GM18499 (cell line): ENCODE results near the gene SLC17A3.

Source experiments
- ATAC-seq: cut with Tn5 transposase; IDR thresholded peaks from one replicate; pipeline ENCODE4 v1.9.1; 2021; ENCODE audit warnings: moderate number of reproducible peaks; ENCODE audit not compliant: insufficient read depth, unreplicated experiment

The SLC17A3 gene

DNA sequence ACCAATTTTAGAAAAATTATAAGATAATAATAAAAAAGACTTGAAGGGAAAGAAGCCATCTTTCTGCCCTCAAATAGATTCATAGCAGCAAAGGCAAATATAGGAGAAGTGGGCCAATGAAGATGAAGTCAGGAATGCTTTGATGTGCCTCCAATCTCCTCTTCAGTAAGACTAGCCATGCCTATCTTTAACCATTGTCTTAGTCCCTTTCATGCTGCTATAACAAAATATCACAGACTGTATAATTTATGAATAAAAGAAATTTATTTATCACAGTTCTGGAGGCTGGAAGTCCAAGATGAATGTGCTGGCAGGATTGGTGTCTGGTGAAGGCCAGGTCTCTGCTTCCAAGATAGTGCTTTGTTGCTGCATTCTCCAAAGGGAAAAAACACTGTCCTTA lies 18.8 kb upstream of the SLC17A3 start:
- no peak for ATAC-seq

DNA sequence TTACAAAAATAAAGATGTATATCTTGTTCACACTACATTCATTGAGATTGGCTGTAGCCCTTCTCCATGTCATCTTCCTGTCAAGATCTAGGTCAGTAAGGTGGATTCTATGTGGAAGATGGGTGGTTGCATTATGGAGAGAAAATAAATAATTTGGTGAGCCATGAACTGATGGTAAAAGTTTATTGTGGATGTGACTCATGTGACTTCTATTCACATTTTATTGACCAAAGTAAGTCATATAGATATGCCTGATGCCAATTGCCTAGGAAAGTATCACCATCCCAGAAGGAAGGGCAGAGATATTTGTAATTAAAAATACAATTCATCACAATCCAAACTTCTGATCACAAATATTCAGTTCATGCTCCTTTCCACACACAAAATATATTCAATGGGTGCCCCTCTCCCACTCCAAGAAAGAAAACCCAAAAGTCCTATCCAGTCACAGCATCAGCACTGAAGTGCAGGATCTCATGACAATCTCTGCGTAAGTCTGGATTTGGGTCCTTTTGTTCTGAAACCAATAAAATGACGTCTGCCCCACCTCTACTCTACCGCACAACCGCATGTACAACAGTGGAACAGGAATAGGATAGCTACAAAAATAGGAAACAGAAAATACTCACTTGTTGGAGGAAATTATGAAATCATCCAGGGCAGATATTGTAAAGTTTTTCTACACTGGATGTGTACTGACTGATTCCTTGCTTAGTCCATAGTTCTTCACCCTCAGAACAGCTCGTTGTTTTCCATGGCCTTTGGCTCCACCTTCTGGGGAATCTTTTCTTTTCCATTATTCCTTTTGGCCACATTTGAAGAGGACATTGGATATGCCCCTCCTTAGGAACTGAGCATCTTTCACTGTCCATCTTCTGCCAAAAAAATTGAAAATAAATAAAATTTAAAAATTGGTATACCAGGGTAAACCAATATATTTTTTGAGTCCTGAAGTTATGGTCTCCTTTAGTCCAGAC lies 16.1 kb upstream of the SLC17A3 start:
- ATAC-seq: no peak

DNA sequence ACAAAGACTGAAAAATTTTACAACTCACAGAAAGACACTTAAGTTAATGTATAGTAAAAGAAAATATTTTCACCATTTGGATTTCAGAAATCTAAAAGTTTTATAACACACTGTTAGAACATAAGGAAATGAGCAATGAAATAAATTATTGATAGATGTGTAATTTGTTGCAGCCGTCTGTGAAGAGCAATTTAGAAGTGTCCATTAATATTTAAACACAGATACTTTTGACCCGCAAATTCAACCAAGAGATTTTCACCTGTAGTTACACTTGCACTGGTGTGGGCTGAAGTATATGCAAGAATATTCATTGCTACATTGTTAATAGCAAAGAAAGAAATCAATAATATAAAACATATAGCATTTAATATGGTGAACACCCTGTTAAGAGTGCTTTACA lies 14.6 kb upstream of the SLC17A3 start:
- no peak for ATAC-seq

DNA sequence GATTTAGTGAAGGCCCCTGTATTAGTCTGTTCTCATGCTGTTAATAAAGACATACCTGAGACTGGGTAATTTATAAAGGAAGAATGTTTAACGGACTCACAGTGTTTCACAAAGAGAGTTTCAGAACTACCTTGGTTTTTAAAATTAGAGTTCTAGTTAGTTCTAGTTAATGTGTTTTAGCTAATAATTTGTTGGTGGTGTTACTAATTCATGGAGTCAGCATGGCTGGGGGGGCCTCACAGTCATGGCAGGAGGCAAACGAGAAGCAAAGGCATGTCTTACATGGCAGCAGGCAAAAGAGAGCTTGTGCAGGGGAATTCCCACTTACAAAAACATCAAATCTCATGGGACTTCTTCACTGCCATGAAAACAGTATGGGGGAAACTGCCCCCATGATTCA lies 12.0 kb upstream of the SLC17A3 start:
- ATAC-seq: no peak

DNA sequence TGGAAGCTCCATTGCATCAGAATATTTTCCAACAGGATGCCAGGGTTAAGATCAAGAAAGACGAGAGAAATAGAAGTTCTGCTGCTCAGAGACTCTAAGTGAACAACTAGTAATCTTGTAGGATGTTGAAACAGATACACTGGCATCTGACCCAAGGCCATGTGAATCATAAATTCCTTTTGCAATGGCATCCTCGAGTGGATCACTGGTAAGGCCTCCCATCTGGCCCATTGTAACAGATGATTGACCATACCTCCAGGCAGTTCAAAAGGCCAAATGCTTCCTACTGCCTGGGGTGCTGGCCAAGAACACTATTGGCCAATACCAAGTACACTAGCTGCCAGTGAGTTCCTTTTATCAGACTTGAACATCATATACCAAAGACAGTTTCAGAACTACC lies 9.9 kb upstream of the SLC17A3 start:
- ATAC-seq: no peak

DNA sequence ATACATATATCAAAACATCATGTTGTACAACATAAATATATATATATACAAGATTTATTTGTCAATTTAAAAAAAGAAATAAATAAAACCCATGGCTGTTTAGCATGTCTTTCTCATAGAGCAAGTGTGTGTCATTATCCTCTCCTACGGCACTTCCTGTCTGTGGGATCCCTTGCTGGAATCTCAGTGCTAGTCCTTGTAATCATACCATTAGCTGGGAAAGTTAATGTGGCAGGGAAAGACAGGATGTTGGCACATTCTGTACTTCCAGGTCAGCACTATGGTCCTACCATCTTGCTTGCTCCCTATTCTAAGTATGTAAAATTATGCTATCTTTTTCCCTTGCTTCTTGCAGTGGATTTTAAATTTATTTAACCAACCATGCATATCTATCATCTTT lies 9.5 kb upstream of the SLC17A3 start:
- ATAC-seq: no peak

DNA sequence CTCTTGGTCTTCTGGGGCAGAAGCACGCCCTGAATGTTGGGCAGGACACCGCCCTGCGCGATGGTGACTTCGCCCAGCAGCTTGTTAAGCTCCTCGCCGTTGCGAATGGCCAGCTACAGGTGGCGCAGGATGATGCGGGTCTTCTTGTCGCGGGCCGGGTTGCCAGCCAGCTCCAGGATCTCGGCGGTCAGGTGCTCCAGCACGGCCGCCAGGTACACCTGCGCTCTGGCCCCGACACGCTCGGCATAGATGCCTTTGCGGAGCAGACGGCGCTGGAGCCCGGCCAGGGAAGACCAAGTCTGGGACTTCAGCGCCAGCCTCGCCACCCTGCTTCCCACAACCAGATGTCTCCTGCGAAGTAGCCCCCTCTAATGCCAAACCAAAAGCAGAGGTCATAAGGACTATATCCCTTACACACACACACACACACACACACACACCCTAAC lies 8.0 kb upstream of the SLC17A3 start:
- ATAC-seq: no peak

DNA sequence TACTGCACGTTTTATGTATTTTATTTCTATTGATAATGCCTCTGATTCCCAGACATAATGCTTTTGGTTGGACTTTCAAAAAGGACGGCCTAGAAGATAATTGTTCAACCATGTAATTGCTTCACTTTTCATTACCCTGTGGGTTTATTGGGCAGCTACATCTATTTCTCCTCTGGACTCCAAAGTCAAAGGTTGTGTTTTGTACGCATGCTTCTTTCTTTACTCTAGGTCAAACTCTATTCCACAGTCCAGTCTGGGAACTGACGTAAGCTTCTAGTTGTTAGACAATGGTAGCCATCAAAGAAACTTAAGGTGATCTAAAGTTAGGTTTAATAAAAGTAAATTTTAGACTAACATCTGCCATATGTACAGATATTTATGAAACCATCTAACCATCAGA lies 6.6 kb upstream of the SLC17A3 start:
- no peak for ATAC-seq

DNA sequence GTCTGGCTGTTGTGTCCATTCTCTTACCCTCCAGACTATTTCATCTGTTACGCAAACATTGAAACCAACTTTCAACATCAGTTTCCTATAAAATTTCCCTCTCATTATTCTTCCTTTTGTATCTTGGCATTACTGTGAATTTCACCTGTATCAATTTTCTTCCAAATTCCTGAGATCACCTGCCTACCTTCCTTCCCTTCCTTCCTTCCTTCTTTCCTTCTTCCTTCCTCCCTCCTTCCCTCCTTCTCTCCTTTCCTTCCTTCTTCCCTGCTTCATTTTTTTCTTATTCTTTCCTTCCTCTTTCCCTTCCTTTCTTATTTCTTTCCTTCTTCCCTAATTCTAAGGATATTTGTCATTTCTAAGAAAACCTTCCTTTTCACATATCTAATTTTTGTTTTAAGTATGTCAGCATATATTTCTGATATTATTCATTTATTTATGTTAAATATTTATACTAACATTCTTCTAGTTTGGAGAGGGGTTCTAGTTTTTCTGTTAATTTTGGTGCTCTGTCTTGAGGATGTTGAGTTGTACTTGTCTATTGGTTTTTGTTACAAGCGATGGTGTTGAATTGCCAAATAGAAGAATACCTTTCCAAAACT lies 4.8 kb upstream of the SLC17A3 start:
- no peak for ATAC-seq

DNA sequence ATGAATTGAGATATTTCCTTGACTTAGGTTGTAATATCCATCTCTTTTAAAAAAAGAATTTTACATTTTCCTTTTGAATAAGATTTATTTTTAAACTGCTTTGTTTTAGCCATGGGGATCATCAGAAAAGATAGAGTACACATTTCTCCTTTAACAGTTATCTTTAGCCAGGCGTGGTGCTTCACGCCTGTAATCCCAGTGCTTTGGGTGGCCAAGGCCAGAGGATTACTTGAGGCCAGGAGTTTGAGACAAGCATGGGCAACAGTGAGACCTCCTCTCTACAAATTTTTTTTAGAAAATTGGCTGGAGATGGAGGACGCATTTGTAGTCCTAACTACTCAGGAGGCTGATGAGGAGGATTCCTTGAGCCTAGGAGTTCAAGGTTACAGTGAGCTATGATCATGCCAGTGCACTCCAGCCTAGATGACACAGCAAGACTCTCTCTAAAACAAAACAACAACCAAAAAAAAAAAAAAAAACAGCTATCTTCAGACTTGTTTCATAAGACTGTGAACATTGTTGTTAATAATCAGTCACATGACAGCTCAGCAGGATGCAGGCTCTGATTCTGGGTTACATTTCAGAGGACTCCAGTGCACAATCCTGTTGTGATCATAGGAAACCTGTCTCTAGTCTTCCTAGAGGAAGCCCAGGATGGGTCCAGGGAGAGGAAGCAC lies 2.0 kb upstream of the SLC17A3 start:
- ATAC-seq: no peak

DNA sequence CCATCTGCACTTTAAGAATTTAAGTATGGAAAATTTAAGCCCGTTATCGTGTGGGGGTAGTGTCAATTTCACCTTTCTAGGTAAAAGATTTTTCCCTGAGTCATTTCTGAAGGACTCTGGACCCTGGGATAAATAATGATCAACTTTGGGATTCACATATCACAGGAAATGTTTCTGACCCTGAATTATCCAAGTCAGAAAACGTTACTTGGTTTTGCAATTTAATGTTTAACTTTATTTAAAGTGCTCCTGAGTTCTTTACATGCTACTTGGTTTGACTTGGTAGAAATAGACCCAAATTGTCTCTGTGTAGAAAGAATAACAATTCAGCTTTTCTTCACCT lies 1.5 kb upstream of the SLC17A3 start:
- no peak for ATAC-seq

DNA sequence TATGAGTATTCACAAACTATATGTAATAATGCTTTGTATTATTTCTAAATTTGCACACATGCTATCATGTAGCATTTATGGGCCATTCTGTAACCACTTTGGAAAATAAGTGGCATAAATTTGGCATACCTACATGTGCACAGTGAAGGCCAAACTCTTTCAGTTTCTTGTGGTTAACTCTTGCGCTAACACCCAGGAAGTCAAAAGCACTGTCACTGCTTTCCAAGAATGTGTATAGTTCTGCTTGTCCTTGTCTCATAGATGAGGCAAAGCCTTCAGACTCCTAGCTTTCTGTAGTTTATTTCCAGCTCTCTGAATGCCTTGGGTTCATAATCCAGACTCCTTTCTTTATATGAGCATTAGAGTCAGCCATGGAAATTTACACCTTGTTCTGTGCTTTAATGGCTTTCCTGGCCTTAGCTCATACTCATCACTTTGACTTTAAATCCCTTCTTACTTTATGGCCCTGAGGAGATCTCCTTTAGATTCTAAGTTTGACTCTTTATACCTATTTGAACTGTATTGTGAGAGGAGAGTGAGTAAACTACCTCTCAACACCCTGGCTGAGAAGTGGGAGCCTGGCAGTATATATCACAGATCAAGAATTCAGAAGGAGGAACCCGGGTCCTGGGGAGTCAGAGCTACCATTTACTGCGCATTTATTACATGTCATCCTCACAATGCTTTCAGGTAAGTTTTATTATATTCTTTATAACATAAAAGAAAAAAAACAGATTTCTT lies 949 bp upstream of the SLC17A3 start:
- ATAC-seq: no peak

DNA sequence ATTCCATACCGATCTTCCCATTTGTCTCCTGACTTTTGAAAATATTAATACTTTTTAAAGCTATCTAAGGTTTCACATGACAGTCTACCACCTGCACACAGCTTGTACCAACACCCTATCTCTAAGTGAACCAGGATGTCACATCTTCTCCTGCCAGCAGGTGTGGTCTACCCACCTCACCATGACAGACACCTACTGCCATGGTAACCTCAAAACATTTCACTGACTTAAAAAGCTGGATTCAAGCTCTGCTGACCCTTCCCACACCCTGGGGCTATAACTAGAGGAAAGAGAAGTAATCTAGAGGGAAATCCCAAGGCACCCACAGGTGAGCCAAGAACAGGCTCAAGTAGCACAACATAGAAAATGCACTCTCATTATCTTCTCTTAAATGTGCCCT lies 1.2 kb downstream of the SLC17A3 start:
- no peak for ATAC-seq

DNA sequence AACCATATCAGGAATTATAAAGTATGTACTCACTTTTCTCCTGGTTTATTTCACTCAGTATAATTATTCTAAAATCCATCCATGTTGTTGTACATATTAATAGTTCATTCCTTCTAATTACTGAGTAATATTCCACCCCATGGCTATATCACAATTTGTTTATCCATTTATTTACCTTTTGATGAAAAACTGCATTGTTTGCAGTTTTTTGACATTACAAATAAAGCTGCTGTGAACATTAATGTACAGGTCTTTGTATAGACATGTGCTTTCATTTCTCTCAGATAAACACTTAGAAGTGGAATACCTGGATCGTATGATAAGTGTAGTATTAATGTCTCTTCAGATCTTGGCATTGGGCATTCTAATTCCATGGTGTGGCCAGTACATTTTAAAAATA lies 4.2 kb downstream of the SLC17A3 start:
- ATAC-seq: no peak

DNA sequence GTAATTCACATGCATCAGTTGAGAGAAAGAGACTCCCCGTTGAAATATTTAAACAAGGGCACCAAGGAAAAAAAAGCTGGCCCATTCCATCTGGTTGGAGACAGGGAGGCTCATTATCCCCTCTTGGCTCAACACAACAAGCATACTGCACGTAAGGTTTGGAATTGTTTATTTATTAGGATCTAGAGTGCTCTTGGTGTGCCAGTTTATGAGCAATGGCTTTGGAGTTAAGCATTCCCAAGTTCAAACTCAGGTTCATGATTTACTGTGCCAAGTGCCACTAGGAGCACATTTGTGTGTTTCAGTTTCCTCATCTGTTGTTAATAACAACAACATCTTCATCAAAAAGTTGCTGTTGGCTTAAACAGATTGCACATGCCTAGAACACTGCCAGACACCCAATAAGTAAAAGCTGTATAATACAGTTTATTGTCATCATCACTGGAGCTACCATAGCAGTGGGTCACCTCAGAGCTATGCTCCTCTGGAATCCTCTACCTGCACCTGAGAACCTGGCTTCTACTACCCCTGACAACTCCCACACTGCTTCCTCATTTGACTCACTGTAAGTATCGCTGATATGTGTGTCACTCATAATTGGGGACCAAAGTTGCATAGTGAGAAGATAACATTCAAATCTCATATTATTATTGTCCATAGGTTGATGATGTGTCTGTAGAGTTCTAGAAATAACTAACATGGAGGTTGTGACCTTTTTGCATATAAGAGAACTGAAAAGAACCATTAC lies 5.4 kb downstream of the SLC17A3 start:
- no peak for ATAC-seq

DNA sequence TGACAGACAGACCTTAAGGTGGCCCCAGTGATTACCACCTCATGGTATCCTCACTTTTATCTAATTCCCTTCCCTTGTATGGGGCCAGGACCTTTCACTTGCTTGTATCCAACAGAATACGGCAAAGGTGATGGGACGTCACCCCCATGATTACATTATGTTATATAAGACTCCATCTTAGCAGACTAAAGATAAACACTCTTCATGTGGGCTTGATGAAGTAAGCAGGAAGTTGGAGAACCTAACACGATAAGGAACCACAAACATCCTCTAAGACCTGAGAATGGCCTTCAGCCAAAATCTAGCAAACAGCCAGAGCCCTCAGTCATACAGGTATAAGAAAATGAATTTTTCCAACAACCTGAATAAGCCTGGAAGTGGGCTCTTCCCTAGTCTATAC lies 8.0 kb downstream of the SLC17A3 start:
- ATAC-seq: no peak

DNA sequence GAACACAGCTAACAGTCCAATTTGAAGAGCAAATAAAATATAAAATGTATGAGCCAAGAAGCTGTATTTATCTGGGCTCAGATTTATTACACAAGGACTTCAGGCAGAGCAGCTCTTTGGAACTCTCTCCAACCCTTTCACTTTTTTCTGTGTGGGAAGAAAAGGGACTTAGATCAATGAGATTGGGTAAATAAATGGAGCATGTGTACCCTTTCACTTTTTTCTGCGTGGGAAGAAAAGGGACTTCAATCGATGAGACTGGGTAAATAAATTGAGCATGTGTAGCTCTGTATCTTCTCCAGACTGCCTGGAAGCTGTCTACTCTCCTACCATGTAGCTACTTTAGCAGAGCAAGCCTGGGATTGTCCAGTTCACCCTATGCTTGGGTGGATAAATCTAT lies 10.7 kb downstream of the SLC17A3 start:
- ATAC-seq: no peak

DNA sequence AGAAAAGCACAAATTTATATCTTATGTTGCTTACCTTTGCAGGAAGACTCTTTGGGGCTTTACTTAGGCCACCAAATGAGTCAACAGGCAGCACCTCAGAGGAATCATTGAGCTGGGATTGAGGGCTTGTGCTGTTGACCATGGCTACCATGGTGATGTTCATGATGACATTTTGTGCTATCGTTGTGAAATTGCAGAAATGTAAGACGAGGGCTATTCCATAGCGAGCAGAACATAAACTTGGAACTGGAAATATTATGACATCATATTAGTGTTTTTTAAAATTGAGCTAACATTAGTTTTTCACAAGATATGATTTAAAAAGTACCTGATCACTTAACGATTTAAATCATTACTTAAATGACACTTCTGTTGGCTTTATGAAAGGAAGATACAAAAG lies 11.8 kb downstream of the SLC17A3 start:
- ATAC-seq: no peak

DNA sequence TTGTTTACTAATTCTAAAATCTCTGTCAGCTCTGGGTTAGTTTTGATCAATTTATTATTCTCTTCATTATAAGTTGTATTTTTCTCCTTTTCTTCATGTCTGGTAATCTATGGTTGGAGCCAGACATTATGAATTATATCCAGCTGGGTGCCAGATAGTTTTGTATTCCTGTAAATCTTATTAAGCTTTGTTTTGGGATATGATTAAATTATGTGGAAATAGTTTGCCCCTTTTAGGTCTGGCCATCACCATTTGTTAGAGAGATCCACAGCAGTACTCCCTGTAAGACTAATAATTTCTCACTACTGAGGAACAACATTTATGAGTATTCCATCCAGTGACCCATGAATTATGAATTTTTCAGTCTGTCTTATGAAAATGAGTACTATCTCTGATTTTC lies 21.3 kb downstream of the SLC17A3 start:
- ATAC-seq: no peak

DNA sequence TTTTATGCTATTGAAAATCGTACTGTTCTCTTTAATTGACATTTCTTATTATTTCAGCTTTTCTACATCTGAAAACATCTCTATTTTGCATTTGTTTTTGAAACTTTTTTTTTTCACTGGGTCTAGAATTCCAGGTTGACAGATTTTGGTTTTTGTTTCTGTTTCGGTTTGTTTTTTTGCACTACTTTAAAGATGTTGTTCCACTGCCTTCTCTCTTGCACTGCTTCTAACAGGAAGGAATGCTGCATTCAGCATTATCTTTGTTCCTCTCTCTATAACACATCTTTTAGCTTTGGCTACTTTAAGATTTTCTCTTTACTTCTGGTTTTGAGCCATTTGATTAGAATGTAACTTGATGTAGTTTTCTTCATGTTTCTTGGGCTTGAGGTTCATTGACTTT lies 22.1 kb downstream of the SLC17A3 start:
- ATAC-seq: no peak
